Memory B cell (primary cell): ENCODE data around the gene RPL19.

Experiments
- ATAC-seq: fragments of 150-1000 bp; cut with Tn5 transposase; 2 replicates; pipeline ENCODE4 v1.10.0; 2021; ENCODE audit warnings: low read depth, mild to moderate bottlenecking, moderate library complexity
- DNase-seq, 2 donors: peaks; one replicate each; pipeline ENCODE4 v3.0.0; 2022; ENCODE audit warnings: low spot score in 2 of 2
- H3K27ac Mint-ChIP-seq: one replicate; pipeline ENCODE4 v1.8.0; 2022; ENCODE audit warnings: mild to moderate bottlenecking, moderate library complexity, mixed read lengths
- H3K27me3 Mint-ChIP-seq: one replicate; pipeline ENCODE4 v1.8.0; 2022; ENCODE audit warnings: mixed read lengths
- H3K36me3 Mint-ChIP-seq: one replicate; pipeline ENCODE4 v1.8.0; 2022; ENCODE audit warnings: mild to moderate bottlenecking, mixed read lengths
- H3K4me1 Mint-ChIP-seq: one replicate; pipeline ENCODE4 v1.8.0; 2022; ENCODE audit warnings: mixed read lengths
- H3K4me3 Mint-ChIP-seq: one replicate; pipeline ENCODE4 v1.8.0; 2022; ENCODE audit warnings: mild to moderate bottlenecking, moderate library complexity, mixed read lengths
- H3K9me3 Mint-ChIP-seq: one replicate; pipeline ENCODE4 v1.8.0; 2022; ENCODE audit warnings: mixed read lengths

The RPL19 gene

DNA sequence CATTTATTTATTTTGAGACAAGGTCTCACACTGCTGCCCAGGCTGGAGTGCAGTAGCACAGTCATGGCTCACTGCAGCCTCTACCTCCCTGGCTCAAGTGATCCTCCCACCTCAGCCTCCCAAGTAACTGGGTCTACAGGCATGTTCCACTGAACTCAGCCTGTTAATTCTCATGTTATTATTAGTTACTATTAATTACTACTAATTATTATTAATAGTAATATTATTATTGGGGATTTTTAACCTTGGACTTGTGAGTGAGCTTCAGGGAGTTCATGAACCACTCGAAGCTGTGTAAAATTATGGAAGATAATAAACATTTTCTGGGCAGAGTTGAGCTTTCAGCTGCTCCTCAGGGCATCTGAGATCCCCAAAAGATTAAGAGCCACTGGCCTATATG is 30.3 kb downstream of the RPL19 start:
- ATAC-seq (no peak), DNase-seq (no peak)
- peaks cover 18% of the 10 kb centered on the region for H3K4me1 Mint-ChIP-seq
- no peaks in the 10 kb centered on the region for H3K36me3 Mint-ChIP-seq
- no peak overlapping the region for H3K4me3 Mint-ChIP-seq
- no peaks in the 10 kb centered on the region for H3K9me3 Mint-ChIP-seq
- H3K27me3 Mint-ChIP-seq = peaks cover 33% of the 10 kb centered on the region
- no peak overlapping the region for H3K27ac Mint-ChIP-seq

DNA sequence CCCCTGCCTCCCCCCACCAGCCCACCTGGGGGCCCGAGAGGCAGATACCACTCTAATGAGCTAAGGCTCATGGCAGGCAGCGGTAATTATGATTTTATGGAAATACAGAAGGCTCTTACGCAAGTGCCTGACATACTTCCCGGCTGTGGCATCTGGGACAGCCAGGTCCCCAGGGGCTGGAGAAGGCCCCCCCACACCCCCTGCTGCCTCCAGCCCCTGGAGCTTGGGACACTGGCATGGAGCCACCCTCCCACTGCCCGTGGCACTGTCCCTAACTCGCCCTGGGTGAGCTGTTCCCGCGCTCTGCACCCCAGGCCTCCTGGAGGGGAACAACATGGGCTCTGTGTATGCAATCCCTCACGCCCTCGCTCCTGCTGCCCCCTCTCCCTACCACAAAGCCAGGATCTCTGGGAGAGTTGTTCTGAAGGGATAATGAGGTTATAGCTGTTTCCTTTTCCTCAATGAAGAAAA is 31.0 kb downstream of the RPL19 start:
- Mint-ChIP-seq H3K27me3 (peaks cover 30% of the 10 kb centered on the region), H3K4me1 (peaks cover 20% of the 10 kb centered on the region), H3K9me3 (no peaks in the 10 kb centered on the region), H3K27ac (peak overlapping the region; percentile 43), H3K4me3 (no peak overlapping the region), H3K36me3 (no peaks in the 10 kb centered on the region)
- ATAC-seq (no peak), DNase-seq (no peak)

DNA sequence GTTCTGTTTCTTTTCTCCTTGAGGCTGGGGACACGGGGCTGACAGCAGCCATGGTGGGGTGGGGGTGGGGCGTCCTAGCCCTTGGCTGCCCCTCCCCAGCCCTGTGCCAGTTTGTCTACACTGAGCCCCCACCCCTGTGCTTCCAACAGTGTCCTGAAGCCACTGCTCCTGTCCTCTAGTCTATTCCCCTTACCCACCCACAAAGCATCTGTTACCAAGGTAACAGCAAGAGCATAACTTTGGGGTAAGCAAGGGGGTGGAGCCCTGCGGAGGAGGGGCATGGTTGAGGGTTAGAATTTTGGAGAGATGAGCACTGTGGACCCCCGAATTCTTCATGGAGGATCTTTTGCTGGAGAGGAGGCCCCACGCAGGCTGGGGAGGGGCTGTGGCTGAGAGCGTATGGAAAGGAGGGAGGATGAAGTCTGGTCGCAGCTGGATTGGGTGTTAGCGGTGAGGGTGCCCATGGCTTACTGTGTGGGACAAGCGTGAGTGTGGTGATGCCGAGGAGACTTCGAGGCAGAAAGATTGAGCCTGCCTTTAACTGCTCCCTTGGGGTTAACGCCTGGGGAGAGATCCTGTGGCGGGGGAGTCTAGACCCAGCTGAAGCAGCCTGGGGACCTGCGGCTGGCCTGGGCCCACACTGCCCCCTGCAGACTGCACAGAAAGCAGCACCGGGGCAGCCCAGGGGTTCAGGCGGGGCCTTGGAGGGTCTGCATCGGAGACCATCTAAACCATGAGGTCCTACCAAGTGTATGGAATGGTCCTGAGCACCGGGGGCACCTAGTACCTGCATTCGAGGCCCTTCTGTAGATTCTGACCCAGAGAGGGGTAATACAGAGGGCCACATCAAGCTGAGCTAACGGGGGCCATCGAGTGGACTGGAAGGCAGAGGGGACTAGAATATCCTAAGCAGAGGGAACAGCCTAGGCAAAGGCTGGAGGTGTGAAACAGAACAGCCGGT is 31.8 kb downstream of the RPL19 start:
- Mint-ChIP-seq H3K4me3 (peak overlapping the region; percentile 0), H3K4me1 (peaks cover 17% of the 10 kb centered on the region), H3K36me3 (no peaks in the 10 kb centered on the region), H3K27me3 (peaks cover 28% of the 10 kb centered on the region), H3K27ac (peak overlapping the region; percentile 43), H3K9me3 (no peaks in the 10 kb centered on the region)
- peak; percentile 84 for ATAC-seq
- peak in 1 of 2 donors; percentile 71 for DNase-seq

DNA sequence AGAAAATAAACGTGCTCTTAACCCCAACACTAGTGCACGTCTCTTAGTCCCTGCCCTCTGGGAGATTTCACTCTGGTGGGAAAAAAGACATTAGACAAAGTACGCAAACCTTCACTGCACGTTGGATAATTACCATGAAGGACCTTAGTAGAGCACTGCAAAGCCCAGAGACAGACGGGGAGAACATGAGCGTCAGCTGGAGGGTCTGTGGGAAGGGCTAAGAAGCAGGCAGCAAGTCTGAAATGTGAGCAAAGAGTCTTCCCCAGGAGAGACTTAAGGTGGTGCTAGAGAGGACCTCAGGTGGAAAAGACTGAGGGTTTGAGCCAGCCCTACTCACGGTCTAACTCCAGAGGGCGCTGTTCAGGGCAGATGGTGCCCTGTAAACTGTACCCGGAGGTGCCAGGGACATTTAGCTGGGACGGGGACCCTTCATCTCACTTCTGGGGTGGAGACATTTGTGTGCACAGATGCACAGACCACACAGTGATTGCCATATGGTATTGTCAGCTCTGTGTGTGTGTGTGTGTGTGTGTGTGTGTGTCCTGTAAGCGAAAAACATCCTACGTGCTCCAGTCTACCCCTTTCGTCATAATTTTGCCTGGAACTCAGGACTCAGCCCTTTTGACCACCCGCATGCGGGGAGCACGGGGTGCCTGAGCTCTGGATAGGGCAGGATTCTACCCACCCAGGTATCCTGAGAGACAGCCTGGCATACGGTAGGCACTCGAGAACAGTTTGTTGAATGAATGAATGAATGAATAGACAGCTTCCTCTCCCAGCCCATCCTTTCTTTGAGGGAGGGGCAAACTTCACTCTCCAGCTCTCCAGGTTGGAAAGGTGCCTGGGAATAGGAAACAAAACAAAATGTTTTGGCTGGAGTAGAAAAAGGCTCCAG is 35.7 kb downstream of the RPL19 start:
- Mint-ChIP-seq H3K4me3 (no peak overlapping the region), H3K27me3 (peaks cover 14% of the 10 kb centered on the region), H3K4me1 (peaks cover 31% of the 10 kb centered on the region), H3K36me3 (no peaks in the 10 kb centered on the region), H3K9me3 (no peaks in the 10 kb centered on the region), H3K27ac (no peak overlapping the region)
- ATAC-seq (peak; percentile 31), DNase-seq (no peak)

DNA sequence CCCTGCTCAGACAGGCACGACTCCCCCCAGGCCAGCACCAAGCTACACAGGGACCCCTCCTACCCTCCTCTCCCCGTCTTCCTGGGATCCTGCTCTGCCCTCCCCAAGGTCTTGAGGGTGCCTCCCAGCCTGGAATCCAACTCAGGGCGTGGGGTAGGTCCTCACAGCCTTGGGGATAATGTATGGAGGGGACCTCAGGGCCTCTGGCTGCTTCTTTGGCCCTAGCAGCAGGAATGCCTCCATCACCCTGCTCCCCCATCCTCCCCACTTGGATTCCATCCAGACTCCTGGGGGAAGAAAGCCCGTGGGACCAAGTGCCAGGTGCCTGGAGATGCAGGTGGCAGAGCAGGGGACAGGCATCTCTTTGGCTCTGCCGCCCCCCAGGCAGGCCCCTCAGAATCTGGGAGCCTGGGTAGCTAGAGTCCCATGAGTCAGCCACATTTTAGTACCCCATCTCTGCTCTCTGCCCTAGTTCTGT is 36.4 kb downstream of the RPL19 start:
- ATAC-seq = no peak
- no peaks in the 10 kb centered on the region for H3K36me3 Mint-ChIP-seq
- no peak overlapping the region for H3K27ac Mint-ChIP-seq
- no peaks in the 10 kb centered on the region for H3K9me3 Mint-ChIP-seq
- H3K27me3 Mint-ChIP-seq = peaks cover 10% of the 10 kb centered on the region
- DNase-seq = no peak
- peaks cover 30% of the 10 kb centered on the region for H3K4me1 Mint-ChIP-seq
- no peak overlapping the region for H3K4me3 Mint-ChIP-seq

DNA sequence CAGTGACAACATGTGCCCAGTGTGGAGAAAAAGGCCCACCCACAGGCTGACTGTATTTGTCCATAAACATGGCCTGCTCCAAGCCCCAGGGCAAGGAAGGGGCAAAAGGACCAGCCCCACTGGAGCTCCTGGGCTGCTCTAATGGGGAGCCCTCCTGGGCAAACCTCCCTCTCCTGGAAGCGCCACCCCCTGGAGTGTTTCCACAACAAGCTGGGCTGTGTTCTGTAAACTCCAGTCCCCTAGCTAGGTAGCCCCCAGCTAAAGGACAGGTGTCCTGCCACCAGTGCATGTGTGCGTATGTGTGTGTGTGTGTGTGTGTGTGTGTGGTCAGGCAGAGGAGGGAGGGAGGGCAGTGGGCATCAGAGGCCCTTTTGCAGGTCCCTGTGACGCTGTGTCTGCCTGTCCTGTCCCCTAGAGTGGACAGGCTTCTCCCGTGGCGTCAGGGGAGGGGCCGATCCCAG is 36.9 kb downstream of the RPL19 start:
- DNase-seq (no peak), ATAC-seq (no peak)
- H3K9me3 Mint-ChIP-seq = no peaks in the 10 kb centered on the region
- H3K27me3 Mint-ChIP-seq = peaks cover 5% of the 10 kb centered on the region
- no peak overlapping the region for H3K27ac Mint-ChIP-seq
- H3K36me3 Mint-ChIP-seq = no peaks in the 10 kb centered on the region
- H3K4me3 Mint-ChIP-seq = no peak overlapping the region
- peaks cover 25% of the 10 kb centered on the region for H3K4me1 Mint-ChIP-seq

DNA sequence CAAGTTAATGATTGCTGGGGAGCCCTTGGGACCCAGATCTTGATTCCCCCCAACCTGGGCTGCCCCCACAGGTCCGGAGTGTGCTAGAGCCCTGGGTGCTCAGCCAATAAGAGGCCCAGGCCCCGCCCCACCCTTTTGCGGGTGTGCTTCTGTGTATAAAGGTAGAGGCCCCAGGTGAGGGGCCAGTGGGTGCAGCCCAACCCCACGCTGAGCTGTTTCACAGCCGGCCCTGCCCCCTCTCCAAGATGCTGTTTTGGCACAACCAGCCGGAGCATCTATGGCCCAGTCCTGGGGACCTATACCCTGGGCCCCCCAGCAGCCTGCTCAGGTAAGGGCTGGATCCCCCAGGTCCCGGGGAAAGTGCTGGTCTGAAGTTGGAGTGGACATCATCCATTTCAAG is 37.5 kb downstream of the RPL19 start:
- ATAC-seq = no peak
- no peak overlapping the region for H3K27ac Mint-ChIP-seq

DNA sequence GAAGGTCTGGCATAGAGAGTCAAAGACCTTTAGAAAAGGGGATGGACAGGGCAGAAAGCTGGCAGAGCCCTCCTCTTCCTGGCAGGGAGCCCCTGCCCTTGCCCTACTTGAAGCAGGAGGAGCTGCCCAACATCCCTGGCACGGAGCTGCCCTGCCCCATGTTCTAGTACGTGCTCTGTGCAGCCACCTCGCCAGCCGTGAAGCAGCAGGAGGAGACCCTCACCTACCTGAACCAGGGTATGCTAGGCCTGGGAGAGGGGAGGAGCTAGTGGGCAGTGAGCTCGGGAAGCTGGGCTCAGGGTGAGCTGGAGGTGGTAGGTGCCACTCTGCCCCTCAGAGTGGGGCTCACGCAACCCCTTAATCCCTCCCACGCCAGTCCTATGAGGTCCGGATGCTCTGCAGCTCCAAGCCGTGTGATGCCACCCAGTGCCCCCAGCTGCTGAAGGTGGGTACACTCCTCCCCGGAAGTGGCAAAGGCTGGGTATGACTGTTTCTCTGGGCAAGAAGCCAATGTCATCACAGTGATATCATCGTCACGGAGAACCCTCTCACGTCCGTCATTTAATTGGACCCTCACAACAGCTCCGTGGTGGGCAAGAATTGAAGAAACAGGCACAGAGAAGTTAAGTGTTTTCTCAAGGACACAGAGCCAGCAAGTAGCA is 38.4 kb downstream of the RPL19 start:
- H3K36me3 Mint-ChIP-seq = no peaks in the 10 kb centered on the region
- H3K9me3 Mint-ChIP-seq = no peaks in the 10 kb centered on the region
- DNase-seq (peak; percentile 46 to 62), ATAC-seq (peak; percentile 86)
- peak overlapping the region; percentile 75 for H3K4me3 Mint-ChIP-seq
- H3K27me3 Mint-ChIP-seq = peaks cover 3% of the 10 kb centered on the region
- H3K4me1 Mint-ChIP-seq = peaks cover 22% of the 10 kb centered on the region
- H3K27ac Mint-ChIP-seq = peak overlapping the region; percentile 81

More for the DNA sequence above, 37.5 kb downstream of the RPL19 start:
- no peaks in the 10 kb centered on the region for H3K36me3 Mint-ChIP-seq
- H3K27me3 Mint-ChIP-seq = peaks cover 3% of the 10 kb centered on the region
- peaks cover 22% of the 10 kb centered on the region for H3K4me1 Mint-ChIP-seq
- no peak for DNase-seq
- H3K4me3 Mint-ChIP-seq = no peak overlapping the region
- H3K9me3 Mint-ChIP-seq = no peaks in the 10 kb centered on the region

DNA sequence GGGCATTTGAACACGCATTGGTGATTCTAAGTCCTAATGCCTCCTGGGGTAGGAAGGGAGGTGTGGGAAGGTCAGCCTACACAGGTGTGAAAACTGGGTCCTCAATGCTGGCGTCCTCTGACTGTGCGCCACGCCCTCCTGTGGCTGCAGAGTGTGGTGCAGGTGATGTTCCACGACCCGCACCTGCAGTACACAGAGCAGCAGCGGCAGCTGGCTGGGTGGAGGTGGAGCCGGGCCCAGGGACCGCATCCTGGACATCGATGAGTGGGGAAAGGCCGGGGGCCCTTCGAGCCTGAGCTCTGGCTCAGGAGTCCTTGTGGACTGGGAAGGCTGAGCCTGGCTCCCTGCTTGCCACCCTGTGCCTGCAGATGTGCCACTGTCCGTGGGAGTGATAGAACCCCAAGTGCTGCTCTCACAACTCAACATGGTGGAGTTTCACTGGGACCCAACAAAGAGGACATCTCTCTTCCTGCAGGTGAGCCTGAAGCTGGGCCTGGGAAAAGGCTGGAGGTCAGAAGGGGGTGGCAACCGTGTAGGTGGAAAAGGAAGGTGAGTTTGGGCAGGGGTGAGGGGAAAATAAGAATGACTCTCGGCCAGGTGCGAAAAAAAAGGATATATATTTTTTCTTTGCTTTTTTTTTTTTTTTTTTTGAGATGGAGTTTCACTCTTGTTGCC is 39.7 kb downstream of the RPL19 start:
- Mint-ChIP-seq H3K27ac (no peak overlapping the region), H3K4me3 (no peak overlapping the region), H3K36me3 (no peaks in the 10 kb centered on the region), H3K9me3 (no peaks in the 10 kb centered on the region), H3K27me3 (peaks cover 5% of the 10 kb centered on the region), H3K4me1 (peaks cover 33% of the 10 kb centered on the region)
- ATAC-seq (peak; percentile 65), DNase-seq (peak; percentile 79 to 80)

DNA sequence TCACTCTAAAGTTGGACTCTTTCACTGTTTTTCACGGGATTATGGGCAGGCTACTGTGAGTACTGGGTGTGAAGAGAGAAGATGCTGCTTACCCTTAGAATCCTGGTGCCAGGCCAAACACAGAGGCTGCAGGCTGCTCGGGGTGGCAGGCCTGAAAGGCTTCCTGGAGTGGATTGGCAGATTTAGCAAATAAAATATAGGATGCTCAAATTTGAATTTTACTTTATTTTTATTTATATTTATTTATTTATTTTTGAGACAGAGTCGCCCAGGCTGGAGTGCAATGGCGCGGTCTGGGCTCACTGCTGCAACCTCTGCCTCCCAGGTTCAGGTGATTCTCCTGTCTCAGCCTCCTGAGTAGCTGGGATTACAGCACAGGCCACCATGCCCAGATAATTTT is 40.5 kb downstream of the RPL19 start:
- H3K27ac Mint-ChIP-seq = no peak overlapping the region
- ATAC-seq (no peak), DNase-seq (no peak)
- peaks cover 5% of the 10 kb centered on the region for H3K27me3 Mint-ChIP-seq
- no peaks in the 10 kb centered on the region for H3K9me3 Mint-ChIP-seq
- no peaks in the 10 kb centered on the region for H3K36me3 Mint-ChIP-seq
- no peak overlapping the region for H3K4me3 Mint-ChIP-seq
- H3K4me1 Mint-ChIP-seq = peaks cover 32% of the 10 kb centered on the region

DNA sequence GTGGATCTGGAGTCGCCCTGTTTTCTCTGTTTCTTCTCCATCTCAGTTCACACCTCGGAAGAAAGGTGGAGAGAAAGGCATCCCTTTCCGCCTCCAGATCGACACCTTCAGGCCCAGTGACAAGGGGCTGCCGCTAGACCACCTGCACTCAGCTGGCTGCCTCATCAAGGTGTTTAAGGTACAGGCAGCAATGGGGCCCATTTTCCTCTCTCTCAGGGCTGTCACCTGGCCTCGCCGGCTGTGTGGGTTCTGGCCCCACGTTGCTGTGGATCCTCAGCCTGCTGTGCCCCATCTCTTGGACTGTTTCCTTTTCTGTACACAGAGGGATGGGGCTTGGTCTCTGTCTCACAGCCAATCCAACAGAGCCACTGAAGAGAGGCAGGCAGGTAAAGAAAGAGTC is 43.1 kb downstream of the RPL19 start:
- no peak for DNase-seq
- no peak for ATAC-seq
- peaks cover 5% of the 10 kb centered on the region for H3K27me3 Mint-ChIP-seq
- H3K36me3 Mint-ChIP-seq = no peaks in the 10 kb centered on the region
- H3K4me3 Mint-ChIP-seq = no peak overlapping the region
- no peaks in the 10 kb centered on the region for H3K9me3 Mint-ChIP-seq
- no peak overlapping the region for H3K27ac Mint-ChIP-seq
- H3K4me1 Mint-ChIP-seq = peaks cover 29% of the 10 kb centered on the region

DNA sequence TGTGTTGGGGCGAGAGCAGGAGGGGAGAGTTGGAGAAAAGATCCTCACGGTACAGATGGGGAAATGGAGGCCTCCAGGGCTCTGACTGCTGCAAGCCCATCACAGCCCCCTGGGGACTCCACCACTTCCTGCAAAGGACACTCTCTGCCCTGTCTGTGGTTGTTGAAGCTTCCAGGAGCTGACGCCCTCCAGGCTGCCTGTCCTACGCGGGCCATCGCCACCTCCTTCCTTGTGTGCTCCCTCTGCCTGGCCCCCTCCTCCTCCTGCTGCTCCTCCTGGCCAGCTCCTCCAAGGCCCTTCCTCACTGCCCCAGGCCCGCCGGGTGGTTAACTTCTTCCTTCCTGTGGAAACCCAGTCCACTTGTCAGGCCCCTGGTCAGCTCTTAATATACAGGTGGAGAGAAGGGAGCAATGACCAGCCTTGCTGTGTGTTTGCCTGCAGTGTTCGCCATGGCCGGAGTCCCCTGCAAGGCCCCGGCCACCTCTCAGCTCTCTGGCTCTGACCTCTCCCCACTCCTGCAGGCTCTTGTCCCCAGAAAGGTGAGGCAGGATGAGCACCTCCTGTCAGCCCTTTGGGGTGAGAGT is 44.0 kb downstream of the RPL19 start:
- peak overlapping the region; percentile 39 for H3K4me3 Mint-ChIP-seq
- no peak overlapping the region for H3K27ac Mint-ChIP-seq
- H3K4me1 Mint-ChIP-seq = peaks cover 22% of the 10 kb centered on the region
- DNase-seq (no peak), ATAC-seq (peak; percentile 33)
- no peaks in the 10 kb centered on the region for H3K36me3 Mint-ChIP-seq
- H3K9me3 Mint-ChIP-seq = no peaks in the 10 kb centered on the region
- H3K27me3 Mint-ChIP-seq = peaks cover 5% of the 10 kb centered on the region
